Stimulated activated CD4-positive, alpha-beta T cell treated with anti-CD3 and anti-CD28 coated beads, Interleukin-4, amount 100 ng/mL, for 4 hours (primary cell): ENCODE data around the gene NCAPG2.

Experiments
- DNase-seq, 2 experiments: peaks; one replicate each; pipeline ENCODE4 v3.0.0-alpha.2; 2020

Gene NCAPG2

DNA sequence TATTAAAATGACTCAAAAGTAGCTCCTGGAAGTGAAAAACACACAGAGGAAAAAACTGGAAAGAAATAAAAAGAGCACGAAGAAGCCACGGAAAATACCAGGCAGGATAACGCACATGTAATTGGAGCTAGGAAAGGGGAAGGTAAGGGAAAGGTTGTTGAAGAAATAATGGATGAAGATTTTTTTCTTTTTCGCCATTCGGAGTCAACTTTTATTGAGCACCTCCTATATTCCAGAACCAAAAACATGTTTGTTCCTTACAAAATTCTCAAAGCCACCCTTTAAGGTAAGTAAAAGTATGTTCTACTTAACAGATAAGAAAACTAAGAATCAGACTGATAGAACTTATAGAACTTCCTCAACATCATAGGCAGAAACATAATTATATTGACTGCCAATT, 84.2 kb downstream of the NCAPG2 start:
- DNase-seq = no peak

DNA sequence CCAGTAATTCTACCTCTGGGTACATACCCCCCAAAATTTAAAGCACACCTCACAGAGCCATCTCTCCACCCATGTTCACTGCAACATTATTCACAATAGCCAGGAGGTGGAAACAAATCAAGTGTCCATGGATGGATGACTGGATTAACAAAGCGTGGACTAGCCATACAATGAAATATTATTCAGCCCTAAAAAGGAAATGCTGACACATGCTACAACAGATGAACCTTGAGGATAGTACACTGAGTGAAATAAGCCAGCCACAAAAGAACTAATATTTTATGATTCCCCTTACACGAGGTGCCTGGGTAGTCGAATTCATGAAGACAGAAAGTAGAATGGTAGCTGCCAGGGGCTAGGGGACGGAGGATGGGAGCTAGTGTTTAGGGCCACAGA, 85.9 kb downstream of the NCAPG2 start:
- no peak for DNase-seq

DNA sequence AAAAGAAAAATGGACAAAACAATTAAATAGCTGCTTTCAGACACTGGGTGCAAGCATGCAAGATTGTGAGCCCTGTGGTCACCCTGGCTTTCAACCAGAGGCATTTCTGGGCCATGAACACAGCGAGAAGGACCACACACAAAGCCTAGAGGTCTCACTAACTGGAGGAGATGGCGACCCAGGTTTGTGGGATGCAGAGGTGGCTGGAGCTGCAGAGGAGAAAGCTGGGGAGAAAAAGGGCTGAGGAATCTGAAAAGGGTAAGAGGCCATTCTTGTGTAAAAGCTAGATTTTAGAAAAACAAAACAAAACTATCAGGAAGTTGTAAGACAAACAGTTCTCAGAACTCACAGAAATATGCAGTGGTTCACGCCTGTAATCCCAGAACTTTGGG, 86.9 kb downstream of the NCAPG2 start:
- no peak for DNase-seq

DNA sequence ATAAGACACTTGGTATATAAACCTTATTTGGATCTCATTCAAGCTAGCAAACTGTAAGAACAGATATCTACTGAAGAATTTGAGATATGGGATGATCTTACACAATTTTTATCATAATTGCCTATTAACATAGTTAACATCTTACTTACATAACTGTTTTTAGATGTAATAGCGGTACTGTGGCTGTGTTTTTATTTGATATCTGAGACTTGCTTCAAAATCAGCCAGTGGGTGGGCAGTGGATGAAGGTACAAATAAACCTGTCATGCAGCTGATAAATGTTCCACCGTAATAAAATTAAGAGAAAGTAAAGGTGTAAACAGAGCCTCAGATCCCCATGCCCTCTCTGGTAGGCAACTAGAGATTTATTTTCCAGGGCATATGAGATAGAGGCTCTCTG, 88.6 kb downstream of the NCAPG2 start:
- no peak for DNase-seq

DNA sequence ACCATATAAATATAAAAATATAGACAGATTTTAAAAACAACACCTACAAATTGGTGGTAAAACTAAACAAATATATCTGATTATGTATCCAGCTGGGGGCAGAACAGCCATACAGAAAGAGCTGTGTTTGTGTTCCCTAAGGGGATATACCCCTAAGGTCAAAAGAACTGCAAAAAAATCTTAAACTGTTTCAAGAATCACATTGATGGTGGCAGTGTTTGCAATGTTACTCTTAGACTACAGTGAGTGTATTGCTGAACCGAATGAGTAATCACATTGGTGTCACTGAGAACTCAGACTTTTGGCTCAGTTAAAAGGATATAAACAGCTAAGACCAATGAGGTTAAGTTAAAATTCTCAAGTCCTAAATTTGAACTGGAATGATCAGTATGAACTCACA, 89.9 kb downstream of the NCAPG2 start:
- DNase-seq = no peak

DNA sequence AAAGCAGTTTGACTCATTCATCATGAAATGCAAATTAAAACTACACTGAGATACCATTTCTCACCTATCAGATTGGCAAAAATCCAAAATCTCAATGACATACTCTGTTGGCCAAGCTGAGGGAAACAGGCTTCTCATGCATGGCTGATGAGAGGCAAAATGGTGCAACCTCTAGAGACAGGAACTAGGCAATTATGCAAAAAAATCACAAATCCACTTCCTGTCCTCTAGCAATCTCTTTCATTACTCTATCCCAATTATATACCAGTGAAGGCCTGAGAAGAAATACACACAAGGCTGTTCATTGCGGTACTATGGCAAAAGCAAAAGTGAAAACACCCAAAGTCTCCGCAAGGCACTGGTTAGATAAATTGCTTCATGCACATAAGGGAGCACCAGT, 91.1 kb downstream of the NCAPG2 start:
- DNase-seq = no peak

DNA sequence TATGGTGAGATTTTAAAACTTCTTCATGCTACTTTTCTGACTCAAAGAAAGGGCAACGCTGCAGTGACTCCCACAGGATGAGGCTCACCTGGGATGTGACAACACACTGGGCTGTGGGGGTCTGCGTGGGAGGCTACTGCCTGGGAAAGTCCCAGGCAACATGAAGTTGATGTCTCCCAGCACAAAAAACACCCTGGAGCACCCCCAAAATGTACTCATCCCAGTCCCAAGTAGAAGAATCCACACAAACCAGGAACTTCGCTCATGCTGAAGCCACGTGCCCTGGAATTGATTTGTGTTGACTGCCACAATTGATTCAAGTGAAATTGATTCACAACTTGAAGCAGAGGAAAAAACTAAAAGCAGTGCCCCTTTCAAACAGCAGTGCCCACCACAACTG, 92.1 kb downstream of the NCAPG2 start:
- no peak for DNase-seq

DNA sequence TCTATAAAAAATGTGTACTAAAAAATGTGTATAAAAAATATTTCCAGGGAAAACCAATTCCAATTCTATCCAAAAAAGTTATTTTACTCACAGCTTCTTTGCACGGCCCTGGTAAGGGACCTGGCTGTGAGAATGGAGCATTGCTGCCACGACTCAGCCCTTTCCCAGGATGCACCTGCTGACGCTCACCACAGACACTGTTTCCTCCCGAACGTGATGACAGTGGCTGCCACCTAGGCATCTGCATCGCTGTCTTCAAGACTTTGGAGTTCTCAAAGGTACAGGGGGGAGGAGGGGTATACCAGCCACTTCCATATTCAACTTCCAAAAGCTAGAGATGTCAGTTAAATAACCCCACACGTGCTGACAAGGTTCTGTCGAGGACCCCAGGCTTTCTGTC, 93.1 kb downstream of the NCAPG2 start:
- no peak for DNase-seq

DNA sequence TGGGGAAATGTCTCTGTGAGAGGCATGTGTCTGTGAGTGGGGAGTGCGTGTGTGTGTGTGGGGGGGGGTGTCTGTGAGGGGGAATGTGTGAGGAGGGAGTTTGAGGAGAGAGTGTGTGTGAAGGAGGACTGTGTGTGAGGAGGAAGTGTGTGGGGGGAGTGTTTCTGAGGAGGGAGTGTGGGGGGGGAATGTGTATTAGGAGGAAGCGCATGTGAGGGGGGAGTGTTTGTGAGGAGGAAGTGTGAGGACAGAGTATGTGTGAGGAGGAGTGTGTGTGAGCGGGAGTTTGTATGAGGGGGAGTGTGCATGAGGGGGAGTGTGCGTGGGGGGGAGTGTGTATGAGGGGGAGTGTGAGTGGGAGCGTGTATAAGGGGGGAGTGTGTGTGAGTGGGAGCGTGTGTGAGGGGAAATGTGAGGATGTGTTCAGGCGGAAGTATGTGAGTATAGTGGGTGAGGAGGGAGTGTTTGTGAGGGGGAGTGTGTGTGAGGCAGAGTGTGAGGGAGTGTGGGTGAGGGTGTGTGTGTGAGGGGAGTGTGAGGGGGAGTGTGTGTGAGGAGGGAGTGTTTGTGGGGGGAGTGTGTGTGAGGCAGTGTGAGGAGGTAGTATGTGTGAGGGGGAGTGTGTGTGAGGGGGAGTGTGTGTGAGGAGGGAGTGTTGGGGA, 95.2 kb downstream of the NCAPG2 start:
- no peak for DNase-seq

DNA sequence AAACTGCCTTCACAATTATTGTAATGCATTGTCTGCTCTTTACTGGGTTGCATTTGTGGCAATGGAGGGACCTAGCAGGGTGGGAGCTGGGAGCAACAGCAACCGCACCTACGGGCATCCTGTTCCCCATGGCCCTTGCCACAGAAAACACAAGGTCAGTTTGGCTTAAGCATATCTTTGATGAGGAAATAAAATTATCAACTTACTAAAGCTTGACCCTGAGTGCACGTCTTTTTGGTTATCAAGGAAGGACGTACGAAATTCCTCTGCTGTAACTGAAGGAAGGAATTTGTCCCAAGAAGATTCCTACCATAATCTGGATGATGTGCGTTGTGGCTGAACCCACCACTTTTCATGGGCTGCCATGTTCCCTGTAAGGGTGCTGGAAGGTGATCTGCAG, 97.0 kb downstream of the NCAPG2 start:
- no peak for DNase-seq

DNA sequence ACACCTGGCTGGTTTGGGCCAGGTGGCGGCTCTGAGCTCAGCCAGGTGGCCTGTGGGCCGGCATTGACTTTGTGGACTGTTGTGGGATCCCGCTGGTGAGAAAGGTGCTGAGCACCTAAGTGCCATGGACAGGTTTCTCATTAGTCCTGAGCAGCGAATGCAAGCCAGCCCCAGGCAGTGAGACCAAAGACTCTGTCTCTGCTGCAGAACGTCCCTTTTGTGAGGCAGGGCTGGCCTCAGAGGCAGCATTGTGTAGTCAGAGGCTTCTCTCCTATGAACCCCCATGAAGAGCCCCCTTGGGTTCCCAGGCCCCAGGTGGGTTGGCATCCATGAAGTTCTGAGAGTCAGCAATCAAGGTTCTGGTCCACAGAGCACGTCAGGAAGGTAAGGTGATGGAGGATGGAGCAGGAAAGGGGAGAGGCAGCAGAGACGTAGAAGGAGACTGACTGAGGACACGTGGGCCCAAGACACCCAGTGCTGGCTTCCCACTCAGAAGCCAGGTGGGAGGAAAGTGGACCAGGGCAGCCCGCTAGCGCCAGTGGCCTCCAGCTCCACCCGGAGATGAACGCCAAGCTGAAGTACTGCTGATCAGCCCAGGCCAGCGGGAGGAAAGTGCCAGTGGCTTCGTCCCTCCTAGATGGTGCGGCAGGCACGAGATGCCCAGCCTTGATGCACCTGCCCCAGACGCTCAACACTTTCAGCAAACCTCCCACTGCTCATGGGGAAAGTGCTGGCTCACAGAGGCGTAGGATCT, 97.8 kb downstream of the NCAPG2 start:
- no peak for DNase-seq

DNA sequence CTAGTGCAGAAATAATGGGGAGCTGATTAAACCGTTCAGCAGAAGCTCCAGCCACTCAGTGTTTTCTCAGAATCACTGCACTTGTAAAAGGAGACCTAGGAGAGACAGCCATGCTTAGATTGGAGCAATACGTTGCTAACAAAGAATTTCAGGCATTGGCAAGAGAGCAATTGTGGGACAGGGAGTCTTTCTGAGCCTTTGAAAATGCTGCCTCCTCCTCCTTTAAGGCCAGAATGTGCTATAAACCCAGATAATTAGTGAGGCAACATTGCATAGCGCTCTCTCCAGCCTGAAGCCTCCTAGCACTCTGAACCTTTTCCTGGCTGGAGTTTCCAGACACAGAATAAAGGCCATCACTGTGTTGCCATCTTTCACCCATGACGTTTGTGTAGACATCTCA, 98.5 kb downstream of the NCAPG2 start:
- no peak for DNase-seq

DNA sequence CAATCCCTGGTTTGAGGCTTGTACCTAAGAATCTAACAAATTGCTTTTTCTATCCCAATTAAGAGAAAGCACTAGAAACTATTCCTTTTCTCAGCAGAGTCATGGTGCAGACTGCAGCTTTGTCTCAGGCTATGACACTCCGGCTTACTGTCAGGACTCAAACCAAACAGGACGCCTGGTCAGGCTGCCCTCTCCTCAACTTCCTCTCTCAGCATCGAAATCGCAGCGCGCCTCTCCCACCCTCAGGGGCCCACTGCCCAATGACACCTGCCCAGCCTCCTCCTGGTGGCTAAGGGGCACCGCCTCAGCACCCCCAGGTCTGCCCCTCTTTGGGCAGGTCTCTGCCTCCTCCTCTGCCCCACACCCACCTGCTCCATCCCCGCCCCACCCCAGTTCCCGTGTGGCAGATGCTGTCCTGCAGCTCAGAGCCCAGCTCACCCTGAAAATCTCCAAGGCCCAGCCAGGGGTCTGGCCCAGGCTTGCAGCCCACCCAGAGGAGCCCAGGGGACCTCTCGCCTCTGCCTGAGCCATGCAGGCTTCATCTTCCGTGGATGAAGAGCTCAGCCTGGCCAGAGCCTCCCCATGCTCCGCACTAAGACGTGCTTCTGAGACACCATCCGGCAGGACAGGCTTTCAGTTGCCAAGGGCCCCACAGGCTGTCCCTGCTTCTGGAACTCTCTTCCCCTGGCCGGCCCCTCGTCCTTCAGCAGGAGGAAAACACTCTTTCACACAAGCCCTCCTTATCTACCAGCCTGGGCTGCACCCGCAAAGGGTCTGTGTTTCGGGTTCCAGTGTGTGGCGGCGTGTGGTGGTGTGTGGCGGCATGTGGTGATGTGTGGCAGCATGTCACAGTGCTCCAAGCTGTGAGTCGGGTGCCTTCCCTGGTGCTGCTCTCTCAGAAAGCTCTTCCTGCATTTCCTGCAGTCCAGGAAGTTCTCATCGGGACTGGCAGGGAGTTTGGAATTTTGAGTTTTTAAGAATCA, 100.5 kb downstream of the NCAPG2 start:
- no peak for DNase-seq

DNA sequence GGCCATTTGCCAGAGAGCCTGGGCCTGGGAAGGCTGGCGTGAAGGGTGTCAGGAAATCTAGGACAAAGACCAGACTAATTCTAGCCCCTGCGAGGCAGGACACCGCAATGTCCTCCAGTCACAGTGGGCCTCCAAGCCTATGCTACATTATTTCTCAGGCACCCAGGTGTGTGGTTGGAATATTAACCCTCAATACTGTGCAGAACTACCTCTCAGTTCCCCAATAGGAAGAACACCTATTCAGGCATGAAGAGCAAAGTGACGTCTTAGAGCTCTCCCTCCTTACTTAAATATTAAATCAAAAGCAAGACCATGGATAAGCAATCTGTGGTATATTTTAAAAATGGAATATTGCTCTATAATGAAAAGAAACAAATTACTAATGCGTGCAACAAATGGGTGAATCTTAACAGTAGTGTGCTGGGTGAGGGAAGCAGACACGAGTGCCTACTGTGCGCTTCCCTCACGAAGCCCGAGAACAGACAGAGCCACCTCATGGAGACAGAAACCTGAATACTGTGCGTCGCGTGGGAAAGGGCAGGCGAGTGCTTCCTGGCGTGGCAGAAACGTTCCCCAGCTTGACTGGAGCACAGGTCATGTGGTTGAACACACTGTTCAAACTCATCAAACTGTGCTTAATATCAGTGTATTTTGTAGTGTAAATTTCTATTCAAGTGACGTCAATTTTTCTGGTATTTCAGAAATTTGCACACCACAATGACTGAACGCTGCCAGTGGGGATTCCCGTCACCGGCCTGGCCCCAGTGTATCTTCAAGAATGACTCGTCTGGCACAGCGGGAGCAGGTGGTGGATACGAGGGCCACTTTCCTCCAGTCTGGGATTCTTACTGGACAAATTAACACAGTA, 101.5 kb downstream of the NCAPG2 start:
- DNase-seq = no peak

DNA sequence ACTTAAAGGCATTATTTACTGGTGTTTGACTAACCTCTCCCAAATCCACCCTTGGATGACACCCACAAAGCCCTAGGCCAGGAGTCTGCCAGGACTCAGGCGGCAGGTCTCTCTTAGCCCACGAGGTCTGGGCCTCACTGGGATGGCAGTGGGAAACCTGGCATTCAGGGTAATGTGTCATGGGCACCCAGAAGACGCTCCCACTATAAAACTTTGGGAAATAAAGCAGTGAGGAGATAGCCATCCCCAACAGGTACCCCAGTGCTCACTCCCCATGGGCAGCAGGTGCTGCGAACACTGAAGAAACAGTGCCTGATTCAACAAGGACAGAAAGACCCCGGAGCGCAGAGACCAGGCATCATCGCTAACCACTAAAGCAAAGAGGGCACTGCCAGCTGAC, 102.6 kb downstream of the NCAPG2 start:
- DNase-seq = no peak

DNA sequence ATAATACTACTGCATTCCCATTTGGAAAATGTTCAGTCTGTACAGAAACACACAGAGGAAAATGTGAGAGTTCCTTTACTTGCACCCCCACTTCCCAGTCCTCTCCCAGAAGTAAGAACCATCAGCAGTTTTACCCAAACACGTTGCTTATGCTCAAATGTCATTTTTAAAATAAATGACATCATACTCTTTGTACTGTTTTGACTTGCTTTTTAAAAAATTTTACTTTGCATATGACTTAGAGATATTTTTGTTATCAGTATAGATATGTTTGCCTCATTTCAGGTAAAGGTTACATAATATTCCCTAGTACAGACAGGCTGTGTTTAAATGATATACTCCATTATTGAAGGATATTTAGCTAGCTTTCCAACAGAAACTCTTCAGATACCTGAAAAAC, 103.5 kb downstream of the NCAPG2 start:
- no peak for DNase-seq

DNA sequence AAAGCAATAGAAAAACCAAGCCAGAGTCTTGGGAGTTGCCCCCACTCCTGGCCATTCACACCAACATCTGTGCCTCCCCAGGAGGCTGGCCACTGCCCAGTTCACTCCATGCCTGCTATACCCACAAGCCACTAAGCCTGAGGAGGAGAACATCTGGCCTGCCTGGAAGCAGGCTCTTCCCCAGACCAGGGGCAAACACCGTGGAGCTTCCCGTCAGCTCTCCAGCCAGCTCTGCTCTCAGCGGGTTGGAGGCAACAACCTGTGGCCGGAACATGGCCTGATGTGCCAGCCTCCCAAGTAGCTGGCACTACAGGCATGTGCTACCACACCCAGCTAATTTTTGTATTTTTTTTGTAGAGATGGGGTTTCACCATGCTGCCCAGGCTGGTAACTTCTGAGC, 107.9 kb downstream of the NCAPG2 start:
- no peak for DNase-seq

DNA sequence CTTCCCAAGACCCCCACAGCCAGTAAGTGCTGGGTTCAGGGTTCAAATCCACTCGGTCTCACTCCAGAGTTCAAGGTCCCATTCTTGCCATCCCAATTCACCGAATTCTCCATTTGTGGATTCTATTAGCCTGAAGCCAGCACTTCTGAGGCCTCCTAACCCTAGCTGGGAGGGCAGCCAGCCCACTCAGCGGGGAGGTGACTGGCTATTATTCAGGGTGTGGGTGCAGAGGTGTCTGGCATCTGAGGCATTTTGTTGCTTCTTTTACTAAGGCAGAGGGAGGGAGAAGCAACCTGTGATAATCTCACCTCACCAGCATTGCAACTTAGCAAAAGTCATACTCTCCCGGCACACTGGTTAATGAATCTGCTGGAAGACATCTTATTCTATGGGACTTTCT, 108.3 kb downstream of the NCAPG2 start:
- no peak for DNase-seq

DNA sequence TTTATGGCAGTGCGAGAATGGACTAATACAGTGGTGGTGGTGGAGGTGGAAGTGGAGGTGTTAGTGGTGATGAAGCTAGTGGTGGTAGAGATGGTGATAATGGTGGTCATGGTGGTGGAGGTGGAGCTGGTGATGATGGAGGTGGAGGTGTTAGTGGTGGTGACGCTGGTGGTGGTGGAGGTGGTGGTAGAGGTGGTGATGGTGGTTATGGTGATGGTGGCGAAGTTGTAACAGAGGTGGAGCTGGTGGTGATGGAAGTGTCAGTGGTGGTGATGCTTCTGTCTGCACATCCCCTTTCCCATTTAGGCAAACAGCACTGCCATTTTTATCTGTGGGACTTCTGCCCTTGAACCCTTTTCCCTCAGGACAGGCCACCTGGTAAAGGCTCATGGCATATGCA, 109.5 kb downstream of the NCAPG2 start:
- DNase-seq = no peak

DNA sequence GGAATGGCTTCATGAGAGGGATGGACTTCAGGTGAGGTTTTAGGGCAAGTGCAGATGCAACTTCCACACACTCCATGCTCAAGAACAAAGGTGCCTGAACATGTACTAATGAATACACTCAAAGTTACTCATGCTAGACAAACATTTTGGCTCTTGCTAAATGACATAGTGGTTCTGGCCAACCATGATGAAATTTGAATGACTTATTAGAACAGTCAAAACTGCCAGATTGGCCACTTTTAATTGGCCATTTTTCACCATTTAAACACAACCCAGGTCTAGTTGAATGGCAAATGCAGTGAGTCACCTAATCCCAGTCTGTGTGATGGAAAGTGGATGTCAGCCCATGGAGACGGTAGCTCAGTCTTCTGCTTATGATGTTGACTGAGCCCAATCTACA, 112.1 kb downstream of the NCAPG2 start:
- DNase-seq = no peak

DNA sequence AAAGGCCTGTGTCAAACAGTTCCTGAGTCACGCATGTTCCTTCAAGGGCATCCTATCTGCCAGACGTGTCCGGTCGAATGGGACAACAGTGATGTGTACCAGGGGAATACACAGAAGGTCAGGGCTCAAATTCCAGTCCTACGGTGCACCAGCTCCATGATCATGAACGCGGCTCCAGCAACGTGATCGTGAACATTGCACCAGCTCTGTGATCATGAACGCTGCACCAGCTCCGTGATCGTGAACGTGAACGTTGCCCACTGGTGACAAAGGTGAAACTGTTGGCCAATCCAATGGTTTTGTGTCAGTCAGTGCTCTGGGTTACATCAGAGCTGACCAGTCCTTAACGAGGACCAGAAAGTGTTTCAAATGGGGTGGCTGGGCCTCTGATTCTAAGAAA, 112.7 kb downstream of the NCAPG2 start:
- no peak for DNase-seq

DNA sequence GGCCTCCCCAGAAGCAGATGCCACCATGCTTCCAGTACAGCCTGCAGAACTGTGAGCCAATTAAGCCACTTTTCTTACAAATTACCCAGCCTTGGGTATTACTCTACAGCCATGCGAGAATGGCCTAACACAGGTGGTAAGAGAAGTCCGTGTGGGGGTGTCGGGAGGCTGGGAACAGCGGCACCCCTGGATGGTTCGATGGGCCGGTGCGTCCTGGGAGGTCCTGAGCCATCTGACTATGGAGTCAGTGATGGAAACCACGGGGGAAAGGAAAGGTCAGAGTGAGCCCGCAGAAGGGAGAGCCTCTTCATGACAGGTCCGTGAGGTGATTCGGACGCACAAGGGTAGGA, 114.4 kb downstream of the NCAPG2 start:
- no peak for DNase-seq

DNA sequence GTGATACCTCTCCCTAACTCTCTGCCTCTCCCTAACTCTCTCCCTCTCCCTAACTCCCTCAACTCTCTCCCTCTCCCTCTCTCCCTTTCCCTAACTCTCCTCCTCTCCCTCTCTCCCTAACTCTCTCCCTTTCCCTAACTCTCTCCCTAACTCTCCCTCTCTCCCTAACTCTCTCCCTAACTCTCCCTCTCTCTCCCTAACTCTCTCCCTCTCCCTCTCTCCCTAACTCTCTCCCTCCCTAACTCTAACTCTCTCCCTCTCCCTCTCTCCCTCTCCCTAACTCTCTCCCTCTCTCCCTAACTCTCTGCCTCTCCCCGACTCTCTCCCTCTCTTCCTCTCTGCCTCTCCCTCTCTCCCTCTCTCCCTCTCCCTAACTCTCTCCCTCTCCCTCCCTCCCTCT, 115.0 kb downstream of the NCAPG2 start:
- no peak for DNase-seq
